ENCODE measurements around the gene TSFM.

DNA sequence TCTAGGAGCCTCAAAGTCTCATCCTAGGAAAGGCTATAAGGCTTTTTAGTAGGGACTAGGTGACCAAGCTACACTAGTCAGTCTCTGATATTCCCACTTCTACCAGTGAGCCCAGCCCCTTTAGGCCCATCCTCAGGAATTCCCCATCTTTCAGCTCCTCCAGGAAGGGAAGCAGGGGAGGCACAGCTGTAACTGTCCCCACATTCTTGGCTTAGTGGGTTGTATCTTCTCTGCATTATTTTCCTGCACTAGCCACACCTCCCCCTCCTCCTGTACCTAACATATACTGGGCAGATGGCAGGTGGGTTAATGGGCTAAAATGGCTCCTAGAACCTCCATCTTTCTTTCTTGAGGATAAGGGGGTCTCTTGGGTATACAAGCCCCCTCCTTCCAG lies 15.3 kb upstream of the TSFM start:
- TF ChIP-seq, protein P1, sequence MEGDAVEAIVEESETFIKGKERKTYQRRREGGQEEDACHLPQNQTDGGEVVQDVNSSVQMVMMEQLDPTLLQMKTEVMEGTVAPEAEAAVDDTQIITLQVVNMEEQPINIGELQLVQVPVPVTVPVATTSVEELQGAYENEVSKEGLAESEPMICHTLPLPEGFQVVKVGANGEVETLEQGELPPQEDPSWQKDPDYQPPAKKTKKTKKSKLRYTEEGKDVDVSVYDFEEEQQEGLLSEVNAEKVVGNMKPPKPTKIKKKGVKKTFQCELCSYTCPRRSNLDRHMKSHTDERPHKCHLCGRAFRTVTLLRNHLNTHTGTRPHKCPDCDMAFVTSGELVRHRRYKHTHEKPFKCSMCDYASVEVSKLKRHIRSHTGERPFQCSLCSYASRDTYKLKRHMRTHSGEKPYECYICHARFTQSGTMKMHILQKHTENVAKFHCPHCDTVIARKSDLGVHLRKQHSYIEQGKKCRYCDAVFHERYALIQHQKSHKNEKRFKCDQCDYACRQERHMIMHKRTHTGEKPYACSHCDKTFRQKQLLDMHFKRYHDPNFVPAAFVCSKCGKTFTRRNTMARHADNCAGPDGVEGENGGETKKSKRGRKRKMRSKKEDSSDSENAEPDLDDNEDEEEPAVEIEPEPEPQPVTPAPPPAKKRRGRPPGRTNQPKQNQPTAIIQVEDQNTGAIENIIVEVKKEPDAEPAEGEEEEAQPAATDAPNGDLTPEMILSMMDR (conservative IDR thresholded peaks at IDR 0.05; ENCODE audit: low read depth, low read length): no peak
- TF ChIP-seq ELK1 (IDR thresholded peaks at IDR 0.05; ENCODE audit: borderline replicate concordance, low read depth, low read length): no peak
